GM12878 (cell line): ENCODE measurements around the gene ADISSP. TPM values are rescaled to one million over a fixed set of nuclear protein-coding genes. Genes with fewer than 3 reads are reported as not detected.
A peak's percentile ranks its signal among the peaks of the same experiment; 100 is the strongest.

Experiments
- ATAC-seq: fragments of 200-7000 bp; cut with Tn5 transposase; 3 replicates; pipeline ENCODE4 v1.9.1; 2020; ENCODE audit warnings: mild to moderate bottlenecking, moderate library complexity
- BruUV-seq: library from RNA; stranded (reverse); fragments of 400-500 nt; replicated peaks from 2 replicates; lab custom pipeline; 2021; lab: Mats Ljungman, UMichigan
- CTCF ChIA-PET: fragments of 300-600 bp; sonication (Branson Sonifier 250); formaldehyde crosslinking; extraction: SDS; loops from one replicate; lab custom pipeline; 2021; ENCODE audit warnings: inconsistent platforms; lab: Yijun Ruan, JAX
- POLR2A ChIA-PET: fragments of 350-600 bp; formaldehyde crosslinking; extraction: SDS; loops from one replicate; lab custom pipeline; 2021; ENCODE audit warnings: inconsistent platforms; lab: Charles Lee
- RAD21 ChIA-PET: fragments of 300-600 bp; sonication (Branson Sonifier 250); formaldehyde crosslinking; loops from one replicate; lab custom pipeline; 2023; ENCODE audit warnings: antibody characterized with exemption; ENCODE audit not compliant: unreplicated experiment; lab: Charles Lee
- SMC1A ChIA-PET: fragments of 300-600 bp; sonication (Branson Sonifier 250); formaldehyde crosslinking; loops from one replicate; lab custom pipeline; 2023; ENCODE audit not compliant: unreplicated experiment, uncharacterized antibody; lab: Charles Lee
- DNase-seq: peaks from one replicate; pipeline ENCODE4 v3.0.0-alpha.2; 2011; ENCODE audit warnings: low read depth, low spot score
- FAIRE-seq: peaks from 3 replicates; lab custom pipeline; 2011; peaks lifted over from hg19 to GRCh38; lab: Jason Lieb, UNC
- H2AFZ ChIP-seq: 2 replicates; pipeline ENCODE4 v1.6.0; 2011; ENCODE audit warnings: low read depth, low read length, control low read depth; ENCODE audit not compliant: control insufficient read depth
- H3K27ac ChIP-seq: 2 replicates; pipeline ENCODE4 v1.5.1; 2011; ENCODE audit warnings: control low read depth; ENCODE audit not compliant: control insufficient read depth, insufficient read depth
- H3K27me3 ChIP-seq, 2 experiments: replicated peaks in 1 of 2; 2 replicates each; pipeline versions ENCODE4 v1.6.0 to v1.6.1; 2011; ENCODE audit warnings: low read length in 1 of 2; ENCODE audit not compliant: control insufficient read depth in 2 of 2, insufficient read depth in 2 of 2
- H3K36me3 ChIP-seq, 2 experiments: 2 replicates each; pipeline ENCODE4 v1.5.1; 2011; ENCODE audit warnings: low read length in 1 of 2; ENCODE audit not compliant: control insufficient read depth in 2 of 2, insufficient read depth in 2 of 2
- H3K4me1 ChIP-seq: 2 replicates; pipeline ENCODE4 v1.6.1; 2011; ENCODE audit warnings: mild to moderate bottlenecking, low read length, moderate library complexity, mixed read lengths; ENCODE audit not compliant: control insufficient read depth, insufficient read depth
- H3K4me2 ChIP-seq: 2 replicates; pipeline ENCODE4 v1.6.0; 2011; ENCODE audit warnings: control low read depth; ENCODE audit not compliant: control insufficient read depth, insufficient read depth
- H3K4me3 ChIP-seq: fragments of 200-600 bp; sonication (generic); 2 replicates; pipeline ENCODE4 v1.5.1; 2016
- H3K79me2 ChIP-seq: 2 replicates; pipeline ENCODE4 v1.6.0; 2011; ENCODE audit warnings: low read length; ENCODE audit not compliant: control insufficient read depth, insufficient read depth
- H3K9ac ChIP-seq: 2 replicates; pipeline ENCODE4 v1.8.0; 2011; ENCODE audit warnings: low read length, control low read depth, mixed read lengths; ENCODE audit not compliant: control insufficient read depth, insufficient read depth
- H3K9me3 ChIP-seq: replicated peaks from 3 replicates; pipeline ENCODE4 v1.5.1; 2011; ENCODE audit warnings: mild to moderate bottlenecking, low read length; ENCODE audit not compliant: control insufficient read depth, insufficient read depth
- H4K20me1 ChIP-seq: 2 replicates; pipeline ENCODE4 v1.6.0; 2011; ENCODE audit not compliant: control insufficient read depth, insufficient read depth
- BCL11A ChIP-seq: IDR thresholded peaks from 2 replicates; pipeline ENCODE4 v1.6.1; 2011; ENCODE audit warnings: low read depth, low read length
- BHLHE40 ChIP-seq, 2 experiments: fragments of 450-650 bp in 1 of 2; IDR thresholded peaks; 2 replicates each; pipeline ENCODE4 v1.6.1; 2011 to 2017; ENCODE audit warnings: low read depth in 2 of 2, borderline replicate concordance in 1 of 2, improper control_type of control experiment in 1 of 2, low read length in 1 of 2, mild to moderate bottlenecking in 1 of 2
- BRCA1 ChIP-seq: IDR thresholded peaks from 2 replicates; pipeline ENCODE4 v1.6.1; 2011; ENCODE audit warnings: low read depth, low read length, improper control_type of control experiment
- CHD2 ChIP-seq: IDR thresholded peaks from 2 replicates; pipeline ENCODE4 v1.6.1; 2011; ENCODE audit warnings: low read depth, low read length, improper control_type of control experiment, borderline replicate concordance
- DPF2 ChIP-seq: fragments of 450-650 bp; IDR thresholded peaks from 2 replicates; pipeline ENCODE4 v1.6.1; 2017; ENCODE audit warnings: mild to moderate bottlenecking
- JUND ChIP-seq: IDR thresholded peaks from 2 replicates; pipeline ENCODE4 v1.6.1; 2012; ENCODE audit warnings: low read depth, mild to moderate bottlenecking, low read length, improper control_type of control experiment, moderate library complexity
- KAT2A ChIP-seq: conservative IDR thresholded peaks from 2 replicates; pipeline ENCODE4 v1.6.1; 2011; ENCODE audit warnings: low read depth, low read length; ENCODE audit not compliant: control insufficient read depth
- NR2F1 ChIP-seq: fragments of 450-650 bp; conservative IDR thresholded peaks from 2 replicates; pipeline ENCODE4 v1.6.1; 2017; ENCODE audit warnings: mild to moderate bottlenecking
- NRF1 ChIP-seq: conservative IDR thresholded peaks from 2 replicates; pipeline ENCODE4 v1.6.1; 2011; ENCODE audit warnings: mild to moderate bottlenecking, low read depth, low read length, improper control_type of control experiment
- PAX5 ChIP-seq: IDR thresholded peaks from 2 replicates; pipeline ENCODE4 v1.6.1; 2011; ENCODE audit warnings: low read depth, low read length, borderline replicate concordance
- POLR2AphosphoS5 ChIP-seq: IDR thresholded peaks from 2 replicates; pipeline ENCODE4 v1.6.1; 2011; ENCODE audit warnings: mild to moderate bottlenecking, low read length, inconsistent platforms
- POU2F2 ChIP-seq: IDR thresholded peaks from 3 replicates; pipeline ENCODE4 v1.6.1; 2011; ENCODE audit warnings: low read depth, mild to moderate bottlenecking, low read length, borderline replicate concordance
- SIN3A ChIP-seq: IDR thresholded peaks from 2 replicates; pipeline ENCODE4 v1.6.1; 2012; ENCODE audit warnings: low read depth, low read length, improper control_type of control experiment
- SPI1 ChIP-seq: IDR thresholded peaks from 2 replicates; pipeline ENCODE4 v1.6.1; 2011; ENCODE audit warnings: low read depth, mild to moderate bottlenecking, low read length, moderate library complexity, borderline replicate concordance; ENCODE audit not compliant: insufficient read depth
- ZBED1 ChIP-seq: IDR thresholded peaks from 2 replicates; pipeline ENCODE4 v1.6.1; 2016; ENCODE audit warnings: borderline replicate concordance
- ZNF24 ChIP-seq: fragments of 450-650 bp; IDR thresholded peaks from 2 replicates; pipeline ENCODE4 v1.6.1; 2017; ENCODE audit warnings: antibody characterized with exemption, mild to moderate bottlenecking
- ZNF622 ChIP-seq: fragments of 450-650 bp; IDR thresholded peaks from 2 replicates; pipeline ENCODE4 v1.6.1; 2017; ENCODE audit warnings: mild to moderate bottlenecking, inconsistent platforms
- WGBS: methylation state at CpG from one replicate; pipeline ENCODE4 v1.1.6; 2016; ENCODE audit warnings: low lambda C conversion rate; ENCODE audit not compliant: insufficient replicate concordance, insufficient coverage; ENCODE audit errors: missing lambda C conversion rate; 5-methylcytosine and 5-hydroxymethylcytosine counted together
- in situ Hi-C: fragments of 300-500 bp; cut with MboI; formaldehyde crosslinking; loops from 9 replicates; pipeline ENCODE4 v1.14.3; 2018; ENCODE audit warnings: mixed read lengths
- intact Hi-C: fragments of 100-400 bp; cut with micrococcal nuclease; formaldehyde crosslinking; loops from one replicate; pipeline ENCODE4 v1.14.2; 2022; ENCODE audit not compliant: unreplicated experiment
- polyA plus RNA-seq, 11 experiments: library from polyadenylated mRNA; depleted of rRNA in 4 of 11; unstranded in 6 of 11; stranded (reverse) in 5 of 11; fragments of >200 nt; fragmentation: Nextera tagmentation in 4 of 11; fragmentation: Illumina TruSeq in 1 of 11; extraction: Ambion mirVana in 4 of 11; extraction: Trizol in 1 of 11; gene quantifications; 1 replicate in 1 of 11; 2 replicates in 10 of 11; pipeline versions ENCODE4 v1.2.1 to v1.2.3, GENCODE V29; 2011 to 2016; ENCODE audit warnings: inconsistent platforms in 2 of 11, missing spikeins in 2 of 11, low read depth in 1 of 11
- total RNA-seq, 4 experiments: library from RNA; depleted of rRNA in 3 of 4; stranded (reverse); fragments of >200 nt in 3 of 4; fragmentation: Illumina TruSeq in 1 of 4; extraction: Trizol in 1 of 4; gene quantifications; 2 replicates each; pipeline versions ENCODE4 v1.2.1 to v1.2.3, GENCODE V29; 2013 to 2021
- TF ChIP-seq, protein P1 (sequence below): fragments of 450-650 bp; IDR thresholded peaks from 2 replicates; pipeline ENCODE4 v1.6.1; 2017; ENCODE audit warnings: borderline replicate concordance
- TF ChIP-seq, protein P2 (sequence below): fragments of 450-650 bp; conservative IDR thresholded peaks from 2 replicates; pipeline ENCODE4 v1.6.1; 2017; ENCODE audit warnings: mild to moderate bottlenecking, moderate library complexity
- TF ChIP-seq, protein P3 (sequence below): fragments of 450-650 bp; IDR thresholded peaks from 2 replicates; pipeline ENCODE4 v1.6.1; 2016; ENCODE audit warnings: mild to moderate bottlenecking

ADISSP gene
- total and polyA plus RNA-seq, 10 of the 15 experiments (the other 5 are each of a cell fraction or from before 2014, with no cell fraction given), result 0.80 to 96.3 (median 38.6) TPM

DNA sequence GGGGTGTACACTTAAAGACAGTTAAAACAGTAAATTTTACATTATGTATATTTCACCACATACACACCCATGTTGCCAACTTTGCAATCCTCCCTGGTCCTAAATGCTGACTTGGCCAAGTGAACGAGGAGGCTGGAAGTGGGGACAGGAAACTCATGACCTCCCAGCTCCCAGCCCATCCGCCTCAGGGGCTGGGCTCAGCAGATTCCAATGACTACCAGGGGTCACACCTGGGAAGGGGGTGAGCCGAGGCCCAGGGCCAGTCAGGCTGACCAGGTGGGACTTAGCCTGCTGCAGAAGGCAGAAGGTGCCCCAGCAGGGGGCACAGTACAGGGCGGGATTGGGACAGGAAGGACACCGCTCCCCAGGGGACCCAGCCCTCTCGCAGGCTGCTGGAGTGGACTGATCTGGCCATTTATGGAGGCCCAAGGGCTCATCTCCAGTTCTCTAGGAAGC, 57.5 kb downstream of the ADISSP start:
- Histone ChIP-seq H2AFZ (no peak overlapping the region), H3K27me3 (peaks cover 0 to 2% of the 10 kb centered on the region in 2 experiments; a peak in 2 of 4 replicates), H3K9me3 (no peaks in the 10 kb centered on the region), H3K4me2 (no peak overlapping the region), H3K79me2 (no peaks in the 10 kb centered on the region), H3K9ac (no peak overlapping the region), H3K36me3 (no peaks in the 10 kb centered on the region), H4K20me1 (no peaks in the 10 kb centered on the region), H3K4me3 (no peak overlapping the region), H3K4me1 (peaks cover 5% of the 10 kb centered on the region), H3K27ac (no peak overlapping the region)
- in situ Hi-C loops (no loop called here), intact Hi-C loops (loop anchor here (1.0 to 10.0 kb wide), 3 partner anchors 34 to 493 kb away; no protein-coding TSS in a partner anchor)
- 23% methylated on average over 6 of the region's 6 CpGs for WGBS
- CTCF ChIA-PET, result interaction anchor here (0.6 to 3.8 kb wide), 20 partner anchors 10 to 1628 kb away, joined by 3 to 51 read pairs (median 6); partner anchors contain the start of gene ADISSP
- RAD21 ChIA-PET, result interaction anchor here (0.9 to 2.4 kb wide), 3 partner anchors 33 to 147 kb away, joined by 3 to 14 read pairs (median 13); no protein-coding TSS in a partner anchor
- POLR2A ChIA-PET, result interaction anchor here (0.9 kb wide), 1 partner anchor 147 kb away, joined by 3 read pairs; no protein-coding TSS in a partner anchor
- BruUV-seq, result no TSS peak
- no peak for FAIRE-seq
- TF ChIP-seq, protein P1, sequence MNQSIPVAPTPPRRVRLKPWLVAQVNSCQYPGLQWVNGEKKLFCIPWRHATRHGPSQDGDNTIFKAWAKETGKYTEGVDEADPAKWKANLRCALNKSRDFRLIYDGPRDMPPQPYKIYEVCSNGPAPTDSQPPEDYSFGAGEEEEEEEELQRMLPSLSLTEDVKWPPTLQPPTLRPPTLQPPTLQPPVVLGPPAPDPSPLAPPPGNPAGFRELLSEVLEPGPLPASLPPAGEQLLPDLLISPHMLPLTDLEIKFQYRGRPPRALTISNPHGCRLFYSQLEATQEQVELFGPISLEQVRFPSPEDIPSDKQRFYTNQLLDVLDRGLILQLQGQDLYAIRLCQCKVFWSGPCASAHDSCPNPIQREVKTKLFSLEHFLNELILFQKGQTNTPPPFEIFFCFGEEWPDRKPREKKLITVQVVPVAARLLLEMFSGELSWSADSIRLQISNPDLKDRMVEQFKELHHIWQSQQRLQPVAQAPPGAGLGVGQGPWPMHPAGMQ, result no peak
- TF ChIP-seq, protein P2, sequence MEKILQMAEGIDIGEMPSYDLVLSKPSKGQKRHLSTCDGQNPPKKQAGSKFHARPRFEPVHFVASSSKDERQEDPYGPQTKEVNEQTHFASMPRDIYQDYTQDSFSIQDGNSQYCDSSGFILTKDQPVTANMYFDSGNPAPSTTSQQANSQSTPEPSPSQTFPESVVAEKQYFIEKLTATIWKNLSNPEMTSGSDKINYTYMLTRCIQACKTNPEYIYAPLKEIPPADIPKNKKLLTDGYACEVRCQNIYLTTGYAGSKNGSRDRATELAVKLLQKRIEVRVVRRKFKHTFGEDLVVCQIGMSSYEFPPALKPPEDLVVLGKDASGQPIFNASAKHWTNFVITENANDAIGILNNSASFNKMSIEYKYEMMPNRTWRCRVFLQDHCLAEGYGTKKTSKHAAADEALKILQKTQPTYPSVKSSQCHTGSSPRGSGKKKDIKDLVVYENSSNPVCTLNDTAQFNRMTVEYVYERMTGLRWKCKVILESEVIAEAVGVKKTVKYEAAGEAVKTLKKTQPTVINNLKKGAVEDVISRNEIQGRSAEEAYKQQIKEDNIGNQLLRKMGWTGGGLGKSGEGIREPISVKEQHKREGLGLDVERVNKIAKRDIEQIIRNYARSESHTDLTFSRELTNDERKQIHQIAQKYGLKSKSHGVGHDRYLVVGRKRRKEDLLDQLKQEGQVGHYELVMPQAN, result no peak
- TF ChIP-seq JUND, result no peak
- no peak for TF ChIP-seq NR2F1
- no peak for TF ChIP-seq KAT2A
- no peak for TF ChIP-seq ZBED1
- TF ChIP-seq BRCA1, result no peak
- no peak for TF ChIP-seq DPF2
- TF ChIP-seq POU2F2, result no peak
- TF ChIP-seq SPI1, result no peak
- TF ChIP-seq BHLHE40 (IDR thresholded peaks at IDR 0.05; ENCODE audit: borderline replicate concordance in 1 of 2, low read depth in 2 of 2, low read length in 1 of 2), result no peak
- no peak for TF ChIP-seq CHD2
- TF ChIP-seq ZNF622, result no peak
- no peak for TF ChIP-seq SIN3A
- TF ChIP-seq, protein P3, sequence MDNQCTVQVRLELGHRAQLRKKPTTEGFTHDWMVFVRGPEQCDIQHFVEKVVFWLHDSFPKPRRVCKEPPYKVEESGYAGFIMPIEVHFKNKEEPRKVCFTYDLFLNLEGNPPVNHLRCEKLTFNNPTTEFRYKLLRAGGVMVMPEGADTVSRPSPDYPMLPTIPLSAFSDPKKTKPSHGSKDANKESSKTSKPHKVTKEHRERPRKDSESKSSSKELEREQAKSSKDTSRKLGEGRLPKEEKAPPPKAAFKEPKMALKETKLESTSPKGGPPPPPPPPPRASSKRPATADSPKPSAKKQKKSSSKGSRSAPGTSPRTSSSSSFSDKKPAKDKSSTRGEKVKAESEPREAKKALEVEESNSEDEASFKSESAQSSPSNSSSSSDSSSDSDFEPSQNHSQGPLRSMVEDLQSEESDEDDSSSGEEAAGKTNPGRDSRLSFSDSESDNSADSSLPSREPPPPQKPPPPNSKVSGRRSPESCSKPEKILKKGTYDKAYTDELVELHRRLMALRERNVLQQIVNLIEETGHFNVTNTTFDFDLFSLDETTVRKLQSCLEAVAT, result no peak
- TF ChIP-seq POLR2AphosphoS5, result no peak
- no peak for TF ChIP-seq BCL11A
- no peak for TF ChIP-seq PAX5
- no peak for TF ChIP-seq ZNF24
- TF ChIP-seq NRF1, result no peak
- no peak for DNase-seq
- SMC1A ChIA-PET, result interaction anchor here (0.5 to 2.4 kb wide), 3 partner anchors 33 to 162 kb away, joined by 3 to 22 read pairs (median 8); no protein-coding TSS in a partner anchor
- ATAC-seq, result peak; percentile 34; the same call in 2 of the 3 replicates
